Liver (tissue), 3 donors: ENCODE results near the gene WFDC12.

Experiments
- FOXA1 ChIP-seq: IDR thresholded peaks from 2 replicates; pipeline ENCODE4 v1.6.1; 2016; ENCODE audit warnings: antibody characterized with exemption
- GABPA ChIP-seq, 2 donors: IDR thresholded peaks in 1 of 2; conservative IDR thresholded peaks in 1 of 2; 2 replicates each; pipeline ENCODE4 v1.6.1; 2016; ENCODE audit warnings: antibody characterized with exemption in 2 of 2, mild to moderate bottlenecking in 1 of 2, moderate library complexity in 1 of 2
- HNF4A ChIP-seq, 2 donors: conservative IDR thresholded peaks; 2 replicates each; pipeline ENCODE4 v1.6.1; 2016; ENCODE audit warnings: antibody characterized with exemption in 2 of 2, mild to moderate bottlenecking in 2 of 2
- HNF4G ChIP-seq: IDR thresholded peaks from 2 replicates; pipeline ENCODE4 v1.6.1; 2016; ENCODE audit warnings: antibody characterized with exemption
- JUND ChIP-seq, 2 donors: IDR thresholded peaks; 2 replicates each; pipeline ENCODE4 v1.6.1; 2016; ENCODE audit warnings: antibody characterized with exemption in 2 of 2
- RAD21 ChIP-seq, 2 donors: IDR thresholded peaks; 2 replicates each; pipeline ENCODE4 v1.6.1; 2016; ENCODE audit warnings: antibody characterized with exemption in 2 of 2, mild to moderate bottlenecking in 2 of 2
- TAF1 ChIP-seq: conservative IDR thresholded peaks from 2 replicates; pipeline ENCODE4 v1.6.1; 2016; ENCODE audit warnings: antibody characterized with exemption, mild to moderate bottlenecking
- YY1 ChIP-seq: IDR thresholded peaks from 2 replicates; pipeline ENCODE4 v1.6.1; 2016; ENCODE audit warnings: antibody characterized with exemption, mild to moderate bottlenecking
- TF ChIP-seq, protein P1 (sequence below): fragments of 150-350 bp; IDR thresholded peaks from 2 replicates; pipeline ENCODE4 v1.5.1; 2017; ENCODE audit warnings: improper control_type of control experiment, low read depth, low read length; ENCODE audit not compliant: missing input control
- TF ChIP-seq, protein P2 (sequence below): IDR thresholded peaks from 2 replicates; pipeline ENCODE4 v1.6.1; 2016; ENCODE audit warnings: antibody characterized with exemption, mild to moderate bottlenecking
- TF ChIP-seq, protein P3 (sequence below): IDR thresholded peaks from 2 replicates; pipeline ENCODE4 v1.6.1; 2016; ENCODE audit warnings: antibody characterized with exemption
- TF ChIP-seq, protein P4 (sequence below): IDR thresholded peaks from 2 replicates; pipeline ENCODE4 v1.6.1; 2016; ENCODE audit warnings: antibody characterized with exemption
- TF ChIP-seq, protein P5 (sequence below): IDR thresholded peaks from 2 replicates; pipeline ENCODE4 v1.6.1; 2016; ENCODE audit warnings: antibody characterized with exemption
- donor health status: healthy.
- donor health status: healthy.

DNA sequence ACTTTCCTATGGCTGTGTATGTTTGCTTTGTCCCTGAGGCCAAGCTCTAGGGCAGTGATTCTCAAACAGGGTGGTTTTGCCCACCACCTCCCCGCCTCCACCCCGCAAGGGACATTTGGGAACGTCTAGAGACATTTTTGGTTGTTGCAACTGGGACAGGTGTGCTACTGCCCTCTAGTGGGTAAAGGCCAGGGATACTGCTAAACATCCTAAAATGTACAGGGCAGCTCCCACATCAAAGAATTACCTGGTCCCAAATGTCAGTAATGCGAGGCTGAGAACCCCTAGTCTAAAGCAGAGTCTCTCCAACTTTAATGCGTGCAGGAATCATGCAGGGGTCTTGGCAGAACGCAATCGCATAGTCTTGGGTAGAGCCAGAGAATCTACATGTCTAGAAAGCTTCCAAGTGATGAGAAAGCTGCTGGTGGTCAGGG, 28.4 kb downstream of the WFDC12 start:
- TF ChIP-seq, protein P1, sequence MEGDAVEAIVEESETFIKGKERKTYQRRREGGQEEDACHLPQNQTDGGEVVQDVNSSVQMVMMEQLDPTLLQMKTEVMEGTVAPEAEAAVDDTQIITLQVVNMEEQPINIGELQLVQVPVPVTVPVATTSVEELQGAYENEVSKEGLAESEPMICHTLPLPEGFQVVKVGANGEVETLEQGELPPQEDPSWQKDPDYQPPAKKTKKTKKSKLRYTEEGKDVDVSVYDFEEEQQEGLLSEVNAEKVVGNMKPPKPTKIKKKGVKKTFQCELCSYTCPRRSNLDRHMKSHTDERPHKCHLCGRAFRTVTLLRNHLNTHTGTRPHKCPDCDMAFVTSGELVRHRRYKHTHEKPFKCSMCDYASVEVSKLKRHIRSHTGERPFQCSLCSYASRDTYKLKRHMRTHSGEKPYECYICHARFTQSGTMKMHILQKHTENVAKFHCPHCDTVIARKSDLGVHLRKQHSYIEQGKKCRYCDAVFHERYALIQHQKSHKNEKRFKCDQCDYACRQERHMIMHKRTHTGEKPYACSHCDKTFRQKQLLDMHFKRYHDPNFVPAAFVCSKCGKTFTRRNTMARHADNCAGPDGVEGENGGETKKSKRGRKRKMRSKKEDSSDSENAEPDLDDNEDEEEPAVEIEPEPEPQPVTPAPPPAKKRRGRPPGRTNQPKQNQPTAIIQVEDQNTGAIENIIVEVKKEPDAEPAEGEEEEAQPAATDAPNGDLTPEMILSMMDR: peak; percentile 78
- no peak for TF ChIP-seq TAF1
- TF ChIP-seq FOXA1: no peak
- no peak for TF ChIP-seq JUND (IDR thresholded peaks at IDR 0.05)
- TF ChIP-seq GABPA (IDR thresholded peaks at IDR 0.05 in 1 of 2, conservative IDR thresholded peaks at IDR 0.05 in 1 of 2): no peak
- TF ChIP-seq YY1: no peak
- TF ChIP-seq, protein P2, sequence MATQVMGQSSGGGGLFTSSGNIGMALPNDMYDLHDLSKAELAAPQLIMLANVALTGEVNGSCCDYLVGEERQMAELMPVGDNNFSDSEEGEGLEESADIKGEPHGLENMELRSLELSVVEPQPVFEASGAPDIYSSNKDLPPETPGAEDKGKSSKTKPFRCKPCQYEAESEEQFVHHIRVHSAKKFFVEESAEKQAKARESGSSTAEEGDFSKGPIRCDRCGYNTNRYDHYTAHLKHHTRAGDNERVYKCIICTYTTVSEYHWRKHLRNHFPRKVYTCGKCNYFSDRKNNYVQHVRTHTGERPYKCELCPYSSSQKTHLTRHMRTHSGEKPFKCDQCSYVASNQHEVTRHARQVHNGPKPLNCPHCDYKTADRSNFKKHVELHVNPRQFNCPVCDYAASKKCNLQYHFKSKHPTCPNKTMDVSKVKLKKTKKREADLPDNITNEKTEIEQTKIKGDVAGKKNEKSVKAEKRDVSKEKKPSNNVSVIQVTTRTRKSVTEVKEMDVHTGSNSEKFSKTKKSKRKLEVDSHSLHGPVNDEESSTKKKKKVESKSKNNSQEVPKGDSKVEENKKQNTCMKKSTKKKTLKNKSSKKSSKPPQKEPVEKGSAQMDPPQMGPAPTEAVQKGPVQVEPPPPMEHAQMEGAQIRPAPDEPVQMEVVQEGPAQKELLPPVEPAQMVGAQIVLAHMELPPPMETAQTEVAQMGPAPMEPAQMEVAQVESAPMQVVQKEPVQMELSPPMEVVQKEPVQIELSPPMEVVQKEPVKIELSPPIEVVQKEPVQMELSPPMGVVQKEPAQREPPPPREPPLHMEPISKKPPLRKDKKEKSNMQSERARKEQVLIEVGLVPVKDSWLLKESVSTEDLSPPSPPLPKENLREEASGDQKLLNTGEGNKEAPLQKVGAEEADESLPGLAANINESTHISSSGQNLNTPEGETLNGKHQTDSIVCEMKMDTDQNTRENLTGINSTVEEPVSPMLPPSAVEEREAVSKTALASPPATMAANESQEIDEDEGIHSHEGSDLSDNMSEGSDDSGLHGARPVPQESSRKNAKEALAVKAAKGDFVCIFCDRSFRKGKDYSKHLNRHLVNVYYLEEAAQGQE: no peak
- TF ChIP-seq HNF4A (conservative IDR thresholded peaks at IDR 0.05): no peak
- TF ChIP-seq, protein P3, sequence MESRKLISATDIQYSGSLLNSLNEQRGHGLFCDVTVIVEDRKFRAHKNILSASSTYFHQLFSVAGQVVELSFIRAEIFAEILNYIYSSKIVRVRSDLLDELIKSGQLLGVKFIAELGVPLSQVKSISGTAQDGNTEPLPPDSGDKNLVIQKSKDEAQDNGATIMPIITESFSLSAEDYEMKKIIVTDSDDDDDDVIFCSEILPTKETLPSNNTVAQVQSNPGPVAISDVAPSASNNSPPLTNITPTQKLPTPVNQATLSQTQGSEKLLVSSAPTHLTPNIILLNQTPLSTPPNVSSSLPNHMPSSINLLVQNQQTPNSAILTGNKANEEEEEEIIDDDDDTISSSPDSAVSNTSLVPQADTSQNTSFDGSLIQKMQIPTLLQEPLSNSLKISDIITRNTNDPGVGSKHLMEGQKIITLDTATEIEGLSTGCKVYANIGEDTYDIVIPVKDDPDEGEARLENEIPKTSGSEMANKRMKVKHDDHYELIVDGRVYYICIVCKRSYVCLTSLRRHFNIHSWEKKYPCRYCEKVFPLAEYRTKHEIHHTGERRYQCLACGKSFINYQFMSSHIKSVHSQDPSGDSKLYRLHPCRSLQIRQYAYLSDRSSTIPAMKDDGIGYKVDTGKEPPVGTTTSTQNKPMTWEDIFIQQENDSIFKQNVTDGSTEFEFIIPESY: no peak
- no peak for TF ChIP-seq HNF4G
- TF ChIP-seq, protein P4, sequence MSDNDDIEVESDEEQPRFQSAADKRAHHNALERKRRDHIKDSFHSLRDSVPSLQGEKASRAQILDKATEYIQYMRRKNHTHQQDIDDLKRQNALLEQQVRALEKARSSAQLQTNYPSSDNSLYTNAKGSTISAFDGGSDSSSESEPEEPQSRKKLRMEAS: no peak
- peak; percentile 78 to 84 for TF ChIP-seq RAD21 (IDR thresholded peaks at IDR 0.05)
- TF ChIP-seq, protein P5, sequence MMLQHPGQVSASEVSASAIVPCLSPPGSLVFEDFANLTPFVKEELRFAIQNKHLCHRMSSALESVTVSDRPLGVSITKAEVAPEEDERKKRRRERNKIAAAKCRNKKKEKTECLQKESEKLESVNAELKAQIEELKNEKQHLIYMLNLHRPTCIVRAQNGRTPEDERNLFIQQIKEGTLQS: no peak
